Mesenchymal stem cell (in vitro differentiated cells and primary cell): Measurements from ENCODE around the gene PPM1M.

ENCODE experiments used
- DNase-seq: peaks from one replicate; pipeline ENCODE4 v3.0.0-alpha.2; 2013
- H2AFZ ChIP-seq: one replicate; pipeline ENCODE4 v1.6.1; 2013; ENCODE audit warnings: low read depth, mild to moderate bottlenecking, control low read depth, inconsistent platforms, low read length, moderate library complexity
- H2AK5ac ChIP-seq: 2 replicates; pipeline ENCODE4 v1.6.1; 2013; ENCODE audit warnings: low read length, moderate library complexity, mild to moderate bottlenecking, inconsistent platforms; ENCODE audit not compliant: severe bottlenecking
- H2BK120ac ChIP-seq: one replicate; pipeline ENCODE4 v1.6.1; 2013; ENCODE audit warnings: low read depth, mild to moderate bottlenecking, inconsistent platforms, low read length, moderate library complexity
- H2BK12ac ChIP-seq, 2 experiments: one replicate each; pipeline ENCODE4 v1.6.1; 2013; ENCODE audit warnings: inconsistent platforms in 2 of 2, low read length in 2 of 2, mild to moderate bottlenecking in 2 of 2, moderate library complexity in 2 of 2, control low read depth in 1 of 2
- H2BK15ac ChIP-seq: one replicate; pipeline ENCODE4 v1.6.1; 2013; ENCODE audit warnings: mild to moderate bottlenecking, low read depth, inconsistent platforms; ENCODE audit not compliant: poor library complexity, severe bottlenecking
- H2BK5ac ChIP-seq: 2 replicates; pipeline ENCODE4 v1.6.1; 2013; ENCODE audit warnings: low read depth, mild to moderate bottlenecking, low read length, control low read depth, inconsistent platforms; ENCODE audit not compliant: poor library complexity, severe bottlenecking
- H3K14ac ChIP-seq, 2 experiments: one replicate each; pipeline ENCODE4 v1.6.1; 2013; ENCODE audit warnings: inconsistent platforms in 2 of 2, low read length in 2 of 2, control low read depth in 1 of 2, mild to moderate bottlenecking in 1 of 2, moderate library complexity in 1 of 2
- H3K18ac ChIP-seq, 2 experiments: one replicate each; pipeline ENCODE4 v1.6.1; 2013; ENCODE audit warnings: inconsistent platforms in 2 of 2, low read length in 2 of 2, control low read depth in 1 of 2, low read depth in 1 of 2, mild to moderate bottlenecking in 1 of 2
- H3K23ac ChIP-seq, 2 experiments: one replicate each; pipeline ENCODE4 v1.6.1; 2013; ENCODE audit warnings: inconsistent platforms in 2 of 2, low read length in 2 of 2, mild to moderate bottlenecking in 2 of 2, moderate library complexity in 2 of 2, control low read depth in 1 of 2
- H3K27ac ChIP-seq: 2 replicates; pipeline ENCODE4 v1.5.1; 2013; ENCODE audit warnings: mild to moderate bottlenecking, moderate library complexity, low read length, control low read depth, inconsistent platforms; ENCODE audit not compliant: poor library complexity, severe bottlenecking
- H3K27me3 ChIP-seq, 2 experiments: 2 replicates each; pipeline versions ENCODE4 v1.6.1 to v1.7.0; 2013; ENCODE audit warnings: low read length in 2 of 2, mild to moderate bottlenecking in 2 of 2, moderate library complexity in 2 of 2, control low read depth in 1 of 2, inconsistent platforms in 1 of 2; ENCODE audit not compliant: control insufficient read depth in 1 of 2, insufficient read depth in 1 of 2
- H3K36me3 ChIP-seq, 2 experiments: 2 replicates each; pipeline versions ENCODE4 v1.6.1 to v1.7.0; 2013; ENCODE audit warnings: low read length in 2 of 2, control low read depth in 1 of 2, inconsistent platforms in 1 of 2, low read depth in 1 of 2, mild to moderate bottlenecking in 1 of 2; ENCODE audit not compliant: insufficient read depth in 2 of 2, control insufficient read depth in 1 of 2
- H3K4ac ChIP-seq, 2 experiments: one replicate each; pipeline ENCODE4 v1.6.1; 2013; ENCODE audit warnings: inconsistent platforms in 2 of 2, low read length in 2 of 2, mild to moderate bottlenecking in 2 of 2, moderate library complexity in 2 of 2, control low read depth in 1 of 2, low read depth in 1 of 2
- H3K4me1 ChIP-seq: 2 replicates; pipeline ENCODE4 v1.6.1; 2013; ENCODE audit warnings: low read depth, low read length, control low read depth; ENCODE audit not compliant: control insufficient read depth, insufficient read depth
- H3K4me2 ChIP-seq: 2 replicates; pipeline ENCODE4 v1.6.1; 2013; ENCODE audit warnings: low read length, mild to moderate bottlenecking, inconsistent platforms; ENCODE audit not compliant: poor library complexity, severe bottlenecking
- H3K4me3 ChIP-seq, 2 experiments: 2 replicates each; pipeline versions ENCODE4 v1.5.1 to v1.7.0; 2013; ENCODE audit warnings: low read length in 2 of 2, mild to moderate bottlenecking in 2 of 2, control low read depth in 1 of 2, low read depth in 1 of 2; ENCODE audit not compliant: insufficient read depth in 1 of 2
- H3K79me1 ChIP-seq: replicated peaks from 2 replicates; pipeline ENCODE4 v1.6.1; 2013; ENCODE audit warnings: mild to moderate bottlenecking, control low read depth, low read length, inconsistent platforms; ENCODE audit not compliant: poor library complexity, severe bottlenecking
- H3K9ac ChIP-seq: 2 replicates; pipeline ENCODE4 v1.7.0; 2013; ENCODE audit warnings: mild to moderate bottlenecking, low read length, moderate library complexity
- H3K9me3 ChIP-seq: 2 replicates; pipeline ENCODE4 v1.7.0; 2013; ENCODE audit warnings: mild to moderate bottlenecking, low read length; ENCODE audit not compliant: control insufficient read depth
- H4K8ac ChIP-seq: one replicate; pipeline ENCODE4 v1.6.1; 2013; ENCODE audit warnings: inconsistent platforms, mild to moderate bottlenecking, low read length, moderate library complexity
- H4K91ac ChIP-seq: one replicate; pipeline ENCODE4 v1.6.1; 2013; ENCODE audit warnings: mild to moderate bottlenecking, low read length, inconsistent platforms
- WGBS: methylation state at CpG from one replicate; pipeline ENCODE4 v1.1.7; 2013; ENCODE audit warnings: mixed read lengths; 5-methylcytosine and 5-hydroxymethylcytosine counted together

Gene PPM1M

GRCh38 chr3:52197842-52198625 is 47.5 kb upstream of the PPM1M start, which contains the start of gene ALAS1:
TSS of gene ALAS1 (plus strand) at chr3:52198160. CDS start at chr3:52199242, 1,082 bp downstream.
- Histone ChIP-seq H3K4me2 (peak within 1 kb of the TSS; percentile 98), H3K9me3 (no peaks in the 10 kb centered on the region), H3K4ac (peak within 1 kb of the TSS; percentile 88 to 92), H2AFZ (peak within 1 kb of the TSS; percentile 92), H3K23ac (peak within 1 kb of the TSS in 1 of 2 experiments; percentile 90), H2BK12ac (peak within 1 kb of the TSS; percentile 75 to 92), H2BK120ac (peak within 1 kb of the TSS; percentile 65), H3K4me1 (peaks cover 17% of the 10 kb centered on the region), H3K79me1 (peaks cover 18% of the 10 kb centered on the region), H2BK5ac (peak within 1 kb of the TSS; percentile 71), H2BK15ac (peak within 1 kb of the TSS; percentile 97), H3K9ac (peak within 1 kb of the TSS; percentile 93), H3K27ac (peak within 1 kb of the TSS; percentile 52), H3K14ac (peak within 1 kb of the TSS; percentile 59 to 94), H3K27me3 (no peaks in the 10 kb centered on the region), H4K8ac (peak within 1 kb of the TSS; percentile 88), H3K4me3 (peak within 1 kb of the TSS; percentile 98), H3K18ac (peak within 1 kb of the TSS; percentile 94 to 95), H3K36me3 (peaks cover 13 to 37% of the 10 kb centered on the region in 2 experiments), H4K91ac (peak within 1 kb of the TSS; percentile 84), H2AK5ac (peak within 1 kb of the TSS; percentile 94)
- peak; percentile 90 for DNase-seq
- WGBS: 1% methylated on average over 71 of the region's 71 CpGs

- Histone ChIP-seq H3K4me2 (peak overlapping the region; percentile 98), H3K79me1 (peaks cover 18% of the 10 kb centered on the region), H3K9me3 (no peaks in the 10 kb centered on the region), H2AK5ac (peak overlapping the region; percentile 58), H3K4me1 (peaks cover 13% of the 10 kb centered on the region), H3K4me3 (peak overlapping the region; percentile 98), H2BK120ac (no peak overlapping the region), H2BK12ac (no peak overlapping the region), H4K8ac (no peak overlapping the region), H3K4ac (peak overlapping the region in 1 of 2 experiments; percentile 87), H3K27ac (no peak overlapping the region), H3K27me3 (no peaks in the 10 kb centered on the region), H3K36me3 (peaks cover 15 to 46% of the 10 kb centered on the region in 2 experiments), H3K23ac (peak overlapping the region in 1 of 2 experiments; percentile 90), H4K91ac (no peak overlapping the region), H2BK5ac (no peak overlapping the region), H3K9ac (peak overlapping the region; percentile 93), H2BK15ac (peak overlapping the region; percentile 12), H2AFZ (no peak overlapping the region), H3K14ac (peak overlapping the region; percentile 59 to 94), H3K18ac (peak overlapping the region; percentile 94 to 95)
- DNase-seq: no peak
- 87% methylated on average over 8 of the region's 14 CpGs for WGBS
Observed at GRCh38 chr3:52198643-52199608, 46.6 kb upstream of the PPM1M start.

- no peak overlapping the region for H2BK120ac ChIP-seq
- no peak overlapping the region for H2AK5ac ChIP-seq
- H3K14ac ChIP-seq: no peak overlapping the region
- DNase-seq: peak; percentile 79
- H2AFZ ChIP-seq: no peak overlapping the region
- no peak overlapping the region for H4K91ac ChIP-seq
- no peak overlapping the region for H3K9ac ChIP-seq
- H3K79me1 ChIP-seq: peaks cover 22% of the 10 kb centered on the region
- no peak overlapping the region for H3K27ac ChIP-seq
- 62% methylated on average over 4 of the region's 5 CpGs for WGBS
- no peak overlapping the region for H2BK5ac ChIP-seq
- H2BK12ac ChIP-seq: no peak overlapping the region
- H3K27me3 ChIP-seq: no peaks in the 10 kb centered on the region
- H3K18ac ChIP-seq: no peak overlapping the region
- H3K36me3 ChIP-seq: peaks cover 26 to 68% of the 10 kb centered on the region in 2 experiments
- no peak overlapping the region for H4K8ac ChIP-seq
- H3K4ac ChIP-seq: no peak overlapping the region
- H3K4me1 ChIP-seq: peaks cover 13% of the 10 kb centered on the region
- H3K9me3 ChIP-seq: no peaks in the 10 kb centered on the region
- no peak overlapping the region for H3K23ac ChIP-seq
- H3K4me3 ChIP-seq: no peak overlapping the region
- no peak overlapping the region for H2BK15ac ChIP-seq
- no peak overlapping the region for H3K4me2 ChIP-seq
Observed at GRCh38 chr3:52200981-52201679, 44.4 kb upstream of the PPM1M start.
